K562 (cell line): Measurements from ENCODE around the gene RASSF3. TPM values are rescaled to one million over a fixed set of nuclear protein-coding genes. Genes with fewer than 3 reads are reported as not detected.

Experiments used
- polyA plus RNA-seq, 8 experiments: library from polyadenylated mRNA; depleted of rRNA in 4 of 8; stranded (reverse) in 5 of 8; unstranded in 3 of 8; fragments of >200 nt; fragmentation: Nextera tagmentation in 2 of 8; fragmentation: Illumina TruSeq in 1 of 8; extraction: Ambion mirVana in 2 of 8; extraction: Trizol in 1 of 8; gene quantifications; 2 replicates each; pipeline versions ENCODE4 v1.2.1 to v1.2.3, GENCODE V29; 2011 to 2014; ENCODE audit warnings: inconsistent platforms in 1 of 8, missing spikeins in 1 of 8
- total RNA-seq, 7 experiments: library from RNA; depleted of rRNA in 6 of 7; stranded (reverse); fragments of >200 nt in 6 of 7; fragmentation: Illumina TruSeq in 2 of 7; extraction: Trizol in 2 of 7; gene quantifications; 2 replicates each; pipeline versions ENCODE4 v1.2.1 to v1.2.3, GENCODE V29; 2011 to 2021; ENCODE audit warnings: low replicate concordance in 1 of 7
- TF ChIP-seq, protein P1 (sequence below), 2 experiments: fragments of 450-650 bp; formaldehyde crosslinking in 1 of 2; IDR thresholded peaks; 2 replicates each; pipeline versions ENCODE4 v1.4.0 to v1.6.1; 2014 to 2020; ENCODE audit warnings: mild to moderate bottlenecking in 2 of 2, borderline replicate concordance in 1 of 2, low read depth in 1 of 2

RASSF3 gene
- total and polyA plus RNA-seq, 9 of the 15 experiments (the other 6 are each of a cell fraction or from before 2014, with no cell fraction given) = 3.7 to 39.2 (median 20.2) TPM

DNA sequence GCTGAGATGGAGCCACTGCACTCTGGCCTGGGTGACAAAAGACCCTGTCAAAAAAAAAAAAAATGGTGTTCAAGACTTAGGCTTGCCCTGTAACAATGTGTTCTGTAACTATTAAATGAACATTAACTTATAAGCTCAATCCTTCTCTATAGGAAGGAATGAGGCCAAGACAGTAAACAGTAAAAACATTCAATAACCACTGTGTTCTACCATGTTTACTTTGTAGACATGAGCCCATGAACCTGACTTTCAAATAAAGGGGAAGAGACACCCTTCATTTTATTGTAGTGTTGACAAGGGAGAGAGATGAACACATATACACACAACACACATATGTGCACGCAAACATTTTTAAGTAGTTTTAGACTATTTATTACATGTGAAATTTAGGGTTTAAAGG, 20.1 kb upstream of the RASSF3 start (continued):
- TF ChIP-seq, protein P1, sequence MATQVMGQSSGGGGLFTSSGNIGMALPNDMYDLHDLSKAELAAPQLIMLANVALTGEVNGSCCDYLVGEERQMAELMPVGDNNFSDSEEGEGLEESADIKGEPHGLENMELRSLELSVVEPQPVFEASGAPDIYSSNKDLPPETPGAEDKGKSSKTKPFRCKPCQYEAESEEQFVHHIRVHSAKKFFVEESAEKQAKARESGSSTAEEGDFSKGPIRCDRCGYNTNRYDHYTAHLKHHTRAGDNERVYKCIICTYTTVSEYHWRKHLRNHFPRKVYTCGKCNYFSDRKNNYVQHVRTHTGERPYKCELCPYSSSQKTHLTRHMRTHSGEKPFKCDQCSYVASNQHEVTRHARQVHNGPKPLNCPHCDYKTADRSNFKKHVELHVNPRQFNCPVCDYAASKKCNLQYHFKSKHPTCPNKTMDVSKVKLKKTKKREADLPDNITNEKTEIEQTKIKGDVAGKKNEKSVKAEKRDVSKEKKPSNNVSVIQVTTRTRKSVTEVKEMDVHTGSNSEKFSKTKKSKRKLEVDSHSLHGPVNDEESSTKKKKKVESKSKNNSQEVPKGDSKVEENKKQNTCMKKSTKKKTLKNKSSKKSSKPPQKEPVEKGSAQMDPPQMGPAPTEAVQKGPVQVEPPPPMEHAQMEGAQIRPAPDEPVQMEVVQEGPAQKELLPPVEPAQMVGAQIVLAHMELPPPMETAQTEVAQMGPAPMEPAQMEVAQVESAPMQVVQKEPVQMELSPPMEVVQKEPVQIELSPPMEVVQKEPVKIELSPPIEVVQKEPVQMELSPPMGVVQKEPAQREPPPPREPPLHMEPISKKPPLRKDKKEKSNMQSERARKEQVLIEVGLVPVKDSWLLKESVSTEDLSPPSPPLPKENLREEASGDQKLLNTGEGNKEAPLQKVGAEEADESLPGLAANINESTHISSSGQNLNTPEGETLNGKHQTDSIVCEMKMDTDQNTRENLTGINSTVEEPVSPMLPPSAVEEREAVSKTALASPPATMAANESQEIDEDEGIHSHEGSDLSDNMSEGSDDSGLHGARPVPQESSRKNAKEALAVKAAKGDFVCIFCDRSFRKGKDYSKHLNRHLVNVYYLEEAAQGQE (IDR thresholded peaks at IDR 0.05; ENCODE audit: borderline replicate concordance) = no peak
- TF ChIP-seq, protein P1 (CRISPR knock-in tag; IDR thresholded peaks at IDR 0.05; ENCODE audit: low read depth) = no peak
